ENCODE results near the gene FKBP5.

FKBP5 gene

DNA sequence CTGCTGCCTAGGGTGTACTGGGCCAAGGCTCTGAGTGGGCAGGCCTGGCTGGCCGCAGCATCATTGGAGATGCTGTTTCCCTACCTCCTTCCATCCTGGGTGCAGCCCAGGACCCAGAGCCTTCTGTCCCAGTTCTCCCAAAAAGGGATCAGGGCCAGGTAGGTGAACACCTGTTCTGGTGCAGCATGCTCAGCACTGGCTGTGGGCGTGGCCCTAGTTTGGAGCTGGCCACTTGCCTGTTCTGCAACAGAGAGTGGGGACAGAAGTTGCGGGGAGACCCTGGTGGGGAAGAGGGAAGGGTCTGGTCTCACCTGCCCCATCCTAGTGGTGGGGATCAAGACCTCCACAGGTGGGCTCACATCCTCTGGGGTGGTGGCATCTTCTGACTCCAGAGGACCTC lies 46.7 kb upstream of the FKBP5 start:
- TF ChIP-seq TCF12 (IDR thresholded peaks at IDR 0.05; ENCODE audit: low read depth) (no peak), TAF1 (IDR thresholded peaks at IDR 0.05; ENCODE audit: low read depth) (no peak), CREB1 (IDR thresholded peaks at IDR 0.05; ENCODE audit: low read depth) (no peak), FOXM1 (IDR thresholded peaks at IDR 0.05; ENCODE audit: borderline replicate concordance, low read depth) (no peak)

DNA sequence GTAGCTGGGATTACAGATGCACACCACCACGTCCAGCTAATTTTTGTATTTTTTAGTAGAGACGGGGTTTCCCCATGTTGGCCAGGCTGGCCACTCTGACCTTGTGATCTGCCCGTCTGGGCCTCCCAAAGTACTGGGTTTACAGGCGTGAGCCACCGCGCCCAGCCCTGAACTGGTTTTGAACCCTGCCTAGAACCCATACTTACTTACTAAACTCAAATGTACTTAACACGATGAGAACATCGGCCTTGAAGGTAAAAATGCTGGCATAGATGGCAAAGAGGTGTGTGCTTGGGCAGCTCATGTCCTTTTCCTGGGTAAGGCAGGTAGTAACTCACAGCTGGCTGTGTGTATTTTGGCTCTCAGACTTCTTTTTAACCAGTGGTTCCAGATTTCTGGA lies 44.9 kb upstream of the FKBP5 start:
- no peak for TF ChIP-seq RAD21 (IDR thresholded peaks at IDR 0.05; ENCODE audit: low read depth)
- no peak for TF ChIP-seq YY1 (IDR thresholded peaks at IDR 0.05; ENCODE audit: low read depth)
- no peak for TF ChIP-seq TAF1 (IDR thresholded peaks at IDR 0.05; ENCODE audit: low read depth)
- no peak for TF ChIP-seq REST (IDR thresholded peaks at IDR 0.05; ENCODE audit: low read depth)
- no peak for TF ChIP-seq EP300 (IDR thresholded peaks at IDR 0.05; ENCODE audit: borderline replicate concordance)
- TF ChIP-seq TEAD4 (IDR thresholded peaks at IDR 0.05): no peak
- TF ChIP-seq ZBTB7A (IDR thresholded peaks at IDR 0.05; ENCODE audit: low read depth): no peak
- no peak for TF ChIP-seq FOXM1 (IDR thresholded peaks at IDR 0.05; ENCODE audit: borderline replicate concordance, low read depth)
- TF ChIP-seq CREB1 (IDR thresholded peaks at IDR 0.05; ENCODE audit: low read depth): no peak
- TF ChIP-seq, protein P1, sequence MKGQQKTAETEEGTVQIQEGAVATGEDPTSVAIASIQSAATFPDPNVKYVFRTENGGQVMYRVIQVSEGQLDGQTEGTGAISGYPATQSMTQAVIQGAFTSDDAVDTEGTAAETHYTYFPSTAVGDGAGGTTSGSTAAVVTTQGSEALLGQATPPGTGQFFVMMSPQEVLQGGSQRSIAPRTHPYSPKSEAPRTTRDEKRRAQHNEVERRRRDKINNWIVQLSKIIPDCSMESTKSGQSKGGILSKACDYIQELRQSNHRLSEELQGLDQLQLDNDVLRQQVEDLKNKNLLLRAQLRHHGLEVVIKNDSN (IDR thresholded peaks at IDR 0.05): no peak
- TF ChIP-seq CEBPB (IDR thresholded peaks at IDR 0.05): no peak
- TF ChIP-seq TCF12 (IDR thresholded peaks at IDR 0.05; ENCODE audit: low read depth): no peak
- TF ChIP-seq, protein P2, sequence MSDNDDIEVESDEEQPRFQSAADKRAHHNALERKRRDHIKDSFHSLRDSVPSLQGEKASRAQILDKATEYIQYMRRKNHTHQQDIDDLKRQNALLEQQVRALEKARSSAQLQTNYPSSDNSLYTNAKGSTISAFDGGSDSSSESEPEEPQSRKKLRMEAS (IDR thresholded peaks at IDR 0.05): no peak
- no peak for TF ChIP-seq EGR1 (IDR thresholded peaks at IDR 0.05)

- TF ChIP-seq YY1 (IDR thresholded peaks at IDR 0.05; ENCODE audit: low read depth) (no peak), ZBTB7A (IDR thresholded peaks at IDR 0.05; ENCODE audit: low read depth) (peak; percentile 96; the same call in 1 of the 2 replicates), TCF12 (IDR thresholded peaks at IDR 0.05; ENCODE audit: low read depth) (peak; percentile 58; the same call in 1 of the 2 replicates), EP300 (IDR thresholded peaks at IDR 0.05; ENCODE audit: borderline replicate concordance) (no peak), RAD21 (IDR thresholded peaks at IDR 0.05; ENCODE audit: low read depth) (no peak), EGR1 (IDR thresholded peaks at IDR 0.05) (peak; percentile 94), TAF1 (IDR thresholded peaks at IDR 0.05; ENCODE audit: low read depth) (peak; percentile 27; the same call in 1 of the 2 replicates), CREB1 (IDR thresholded peaks at IDR 0.05; ENCODE audit: low read depth) (no peak)
- TF ChIP-seq, protein P2 (IDR thresholded peaks at IDR 0.05): no peak
- TF ChIP-seq, protein P1 (IDR thresholded peaks at IDR 0.05): no peak
These were observed 43.2 kb upstream of the FKBP5 start for GRCh38 chr6:35731736-35732532.

- TF ChIP-seq, protein P2 (IDR thresholded peaks at IDR 0.05): no peak; the same call in 1 of the 2 replicates
- TF ChIP-seq EGR1 (IDR thresholded peaks at IDR 0.05) (no peak), NFIC (IDR thresholded peaks at IDR 0.05) (no peak), RAD21 (IDR thresholded peaks at IDR 0.05; ENCODE audit: low read depth) (no peak), FOXM1 (IDR thresholded peaks at IDR 0.05; ENCODE audit: borderline replicate concordance, low read depth) (no peak), ZBTB7A (IDR thresholded peaks at IDR 0.05; ENCODE audit: low read depth) (no peak), YY1 (IDR thresholded peaks at IDR 0.05; ENCODE audit: low read depth) (no peak), CEBPB (IDR thresholded peaks at IDR 0.05) (no peak), TEAD4 (IDR thresholded peaks at IDR 0.05) (no peak)
- TF ChIP-seq, protein P1 (IDR thresholded peaks at IDR 0.05): no peak
These were observed 42.7 kb upstream of the FKBP5 start for GRCh38 chr6:35731414-35731735.

- no peak for TF ChIP-seq EP300 (IDR thresholded peaks at IDR 0.05; ENCODE audit: borderline replicate concordance)
- no peak for TF ChIP-seq RAD21 (IDR thresholded peaks at IDR 0.05; ENCODE audit: low read depth)
These were observed 42.2 kb upstream of the FKBP5 start for GRCh38 chr6:35730745-35731413.

- TF ChIP-seq ZBTB7A (IDR thresholded peaks at IDR 0.05; ENCODE audit: low read depth) (no peak), TEAD4 (IDR thresholded peaks at IDR 0.05) (no peak), TCF12 (IDR thresholded peaks at IDR 0.05; ENCODE audit: low read depth) (no peak), FOXM1 (IDR thresholded peaks at IDR 0.05; ENCODE audit: borderline replicate concordance, low read depth) (no peak), CREB1 (IDR thresholded peaks at IDR 0.05; ENCODE audit: low read depth) (no peak), EGR1 (IDR thresholded peaks at IDR 0.05) (no peak), RAD21 (IDR thresholded peaks at IDR 0.05; ENCODE audit: low read depth) (no peak), EP300 (IDR thresholded peaks at IDR 0.05; ENCODE audit: borderline replicate concordance) (no peak), REST (IDR thresholded peaks at IDR 0.05; ENCODE audit: low read depth) (no peak), NFIC (IDR thresholded peaks at IDR 0.05) (no peak), YY1 (IDR thresholded peaks at IDR 0.05; ENCODE audit: low read depth) (no peak), TAF1 (IDR thresholded peaks at IDR 0.05; ENCODE audit: low read depth) (no peak), CEBPB (IDR thresholded peaks at IDR 0.05) (no peak)
- TF ChIP-seq, protein P1 (IDR thresholded peaks at IDR 0.05): no peak
- TF ChIP-seq, protein P2 (IDR thresholded peaks at IDR 0.05): no peak
These were observed 41.0 kb upstream of the FKBP5 start for GRCh38 chr6:35729722-35730121.

Data from Ishikawa (cell line).